Astrocyte of the cerebellum (primary cell): ENCODE data around the gene ELP1.

Experiments
- DNase-seq: peaks from one replicate; pipeline ENCODE4 v3.0.0-alpha.2; 2011; ENCODE audit warnings: low read depth
- H3K4me3 ChIP-seq: 2 replicates; pipeline ENCODE4 v1.5.1; 2011; ENCODE audit warnings: mild to moderate bottlenecking, low read depth, low read length, moderate library complexity
- in situ Hi-C: cut with HindIII; loops from 2 replicates; pipeline ENCODE4 v1.10.0; 2017; ENCODE audit warnings: low sequenced_read_pairs
- TF ChIP-seq, protein P1 (sequence below): IDR thresholded peaks from 2 replicates; pipeline ENCODE4 v1.5.1; 2012; ENCODE audit warnings: low read length, low read depth, moderate library complexity, mild to moderate bottlenecking; ENCODE audit errors: missing control alignments

ELP1 gene, protein sequence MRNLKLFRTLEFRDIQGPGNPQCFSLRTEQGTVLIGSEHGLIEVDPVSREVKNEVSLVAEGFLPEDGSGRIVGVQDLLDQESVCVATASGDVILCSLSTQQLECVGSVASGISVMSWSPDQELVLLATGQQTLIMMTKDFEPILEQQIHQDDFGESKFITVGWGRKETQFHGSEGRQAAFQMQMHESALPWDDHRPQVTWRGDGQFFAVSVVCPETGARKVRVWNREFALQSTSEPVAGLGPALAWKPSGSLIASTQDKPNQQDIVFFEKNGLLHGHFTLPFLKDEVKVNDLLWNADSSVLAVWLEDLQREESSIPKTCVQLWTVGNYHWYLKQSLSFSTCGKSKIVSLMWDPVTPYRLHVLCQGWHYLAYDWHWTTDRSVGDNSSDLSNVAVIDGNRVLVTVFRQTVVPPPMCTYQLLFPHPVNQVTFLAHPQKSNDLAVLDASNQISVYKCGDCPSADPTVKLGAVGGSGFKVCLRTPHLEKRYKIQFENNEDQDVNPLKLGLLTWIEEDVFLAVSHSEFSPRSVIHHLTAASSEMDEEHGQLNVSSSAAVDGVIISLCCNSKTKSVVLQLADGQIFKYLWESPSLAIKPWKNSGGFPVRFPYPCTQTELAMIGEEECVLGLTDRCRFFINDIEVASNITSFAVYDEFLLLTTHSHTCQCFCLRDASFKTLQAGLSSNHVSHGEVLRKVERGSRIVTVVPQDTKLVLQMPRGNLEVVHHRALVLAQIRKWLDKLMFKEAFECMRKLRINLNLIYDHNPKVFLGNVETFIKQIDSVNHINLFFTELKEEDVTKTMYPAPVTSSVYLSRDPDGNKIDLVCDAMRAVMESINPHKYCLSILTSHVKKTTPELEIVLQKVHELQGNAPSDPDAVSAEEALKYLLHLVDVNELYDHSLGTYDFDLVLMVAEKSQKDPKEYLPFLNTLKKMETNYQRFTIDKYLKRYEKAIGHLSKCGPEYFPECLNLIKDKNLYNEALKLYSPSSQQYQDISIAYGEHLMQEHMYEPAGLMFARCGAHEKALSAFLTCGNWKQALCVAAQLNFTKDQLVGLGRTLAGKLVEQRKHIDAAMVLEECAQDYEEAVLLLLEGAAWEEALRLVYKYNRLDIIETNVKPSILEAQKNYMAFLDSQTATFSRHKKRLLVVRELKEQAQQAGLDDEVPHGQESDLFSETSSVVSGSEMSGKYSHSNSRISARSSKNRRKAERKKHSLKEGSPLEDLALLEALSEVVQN (N-terminal part only)

DNA sequence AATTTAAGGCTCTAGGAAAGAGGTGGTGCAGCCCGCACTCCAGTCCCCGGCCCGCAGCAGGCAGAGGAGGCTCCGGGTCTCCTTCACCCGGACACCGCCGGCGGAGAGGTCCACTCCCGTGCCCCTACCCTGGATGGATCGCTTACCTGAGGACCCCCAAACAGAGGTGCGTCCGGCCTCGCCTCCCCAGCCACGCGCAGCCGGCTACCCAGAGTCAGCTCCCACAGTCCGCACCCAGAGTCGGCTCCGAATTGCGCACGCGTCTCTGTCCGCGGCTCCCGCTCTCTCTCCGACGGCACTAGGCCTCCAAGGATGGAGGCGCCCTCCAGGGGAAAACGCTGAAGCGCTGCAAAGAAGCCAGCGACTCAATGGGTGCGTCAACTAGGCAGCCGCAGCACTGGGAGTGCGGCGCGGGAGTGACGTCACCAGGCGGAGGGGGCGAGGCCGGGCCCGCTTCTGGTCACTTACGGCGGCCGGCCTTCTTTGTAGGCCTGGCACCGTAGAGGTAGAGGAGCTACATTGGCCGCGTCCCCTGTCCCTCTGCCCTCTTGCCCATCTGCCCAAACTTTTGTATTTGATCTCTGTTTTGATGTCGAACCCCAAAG, at the start of gene ELP1:
TSS of gene ELP1 (minus strand) at position 407 of the 605 bp plus-strand sequence. CDS start 2,978 bp downstream, outside the sequence.
- TF ChIP-seq, protein P1, sequence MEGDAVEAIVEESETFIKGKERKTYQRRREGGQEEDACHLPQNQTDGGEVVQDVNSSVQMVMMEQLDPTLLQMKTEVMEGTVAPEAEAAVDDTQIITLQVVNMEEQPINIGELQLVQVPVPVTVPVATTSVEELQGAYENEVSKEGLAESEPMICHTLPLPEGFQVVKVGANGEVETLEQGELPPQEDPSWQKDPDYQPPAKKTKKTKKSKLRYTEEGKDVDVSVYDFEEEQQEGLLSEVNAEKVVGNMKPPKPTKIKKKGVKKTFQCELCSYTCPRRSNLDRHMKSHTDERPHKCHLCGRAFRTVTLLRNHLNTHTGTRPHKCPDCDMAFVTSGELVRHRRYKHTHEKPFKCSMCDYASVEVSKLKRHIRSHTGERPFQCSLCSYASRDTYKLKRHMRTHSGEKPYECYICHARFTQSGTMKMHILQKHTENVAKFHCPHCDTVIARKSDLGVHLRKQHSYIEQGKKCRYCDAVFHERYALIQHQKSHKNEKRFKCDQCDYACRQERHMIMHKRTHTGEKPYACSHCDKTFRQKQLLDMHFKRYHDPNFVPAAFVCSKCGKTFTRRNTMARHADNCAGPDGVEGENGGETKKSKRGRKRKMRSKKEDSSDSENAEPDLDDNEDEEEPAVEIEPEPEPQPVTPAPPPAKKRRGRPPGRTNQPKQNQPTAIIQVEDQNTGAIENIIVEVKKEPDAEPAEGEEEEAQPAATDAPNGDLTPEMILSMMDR, result no peak
- peak within 1 kb of the TSS; percentile 72 for H3K4me3 ChIP-seq
- DNase-seq, result peak; percentile 88
- in situ Hi-C loops, result no loop called here

DNA sequence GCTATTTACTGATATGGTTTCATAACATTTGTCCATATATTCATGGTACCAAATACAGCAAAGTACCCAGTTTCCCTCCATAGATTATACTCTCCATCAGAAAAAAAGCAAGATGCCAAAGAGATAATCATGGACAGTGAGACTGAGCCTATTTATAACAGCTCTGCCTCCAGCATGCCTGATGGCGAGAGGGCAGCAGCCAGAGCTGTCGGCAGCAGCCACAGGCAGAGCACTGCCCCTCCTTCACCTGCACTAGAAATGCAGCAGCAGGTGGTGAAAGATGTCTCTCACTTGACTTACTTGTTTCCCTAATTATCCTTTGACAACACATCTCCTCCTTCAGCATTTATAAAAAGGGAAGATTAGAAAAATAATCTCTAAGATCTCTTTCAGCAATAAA, 47.0 kb upstream of the ELP1 start:
- no peak for DNase-seq
- in situ Hi-C loops, result no loop called here
- H3K4me3 ChIP-seq, result no peak overlapping the region
- TF ChIP-seq, protein P1, result no peak

DNA sequence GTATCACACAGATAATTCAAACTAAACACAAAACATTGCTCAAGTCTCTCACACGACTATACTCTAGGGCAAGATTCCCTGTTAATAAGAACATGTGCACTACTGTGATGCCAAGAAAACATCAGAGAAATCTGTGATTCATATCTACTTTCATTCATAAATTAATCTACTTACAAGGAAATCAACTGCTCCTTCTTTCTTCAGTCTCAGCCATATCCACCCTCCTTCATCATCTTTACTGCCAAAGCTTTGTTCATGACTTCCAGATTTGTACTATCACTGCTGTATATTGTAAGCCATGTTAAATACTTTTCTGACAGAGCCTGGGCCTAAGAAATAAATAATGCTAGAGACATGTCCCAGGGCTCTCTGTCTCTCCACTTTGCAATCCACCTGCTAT, 44.3 kb upstream of the ELP1 start:
- in situ Hi-C loops, result no loop called here
- no peak for DNase-seq
- TF ChIP-seq, protein P1, result no peak
- no peak overlapping the region for H3K4me3 ChIP-seq

DNA sequence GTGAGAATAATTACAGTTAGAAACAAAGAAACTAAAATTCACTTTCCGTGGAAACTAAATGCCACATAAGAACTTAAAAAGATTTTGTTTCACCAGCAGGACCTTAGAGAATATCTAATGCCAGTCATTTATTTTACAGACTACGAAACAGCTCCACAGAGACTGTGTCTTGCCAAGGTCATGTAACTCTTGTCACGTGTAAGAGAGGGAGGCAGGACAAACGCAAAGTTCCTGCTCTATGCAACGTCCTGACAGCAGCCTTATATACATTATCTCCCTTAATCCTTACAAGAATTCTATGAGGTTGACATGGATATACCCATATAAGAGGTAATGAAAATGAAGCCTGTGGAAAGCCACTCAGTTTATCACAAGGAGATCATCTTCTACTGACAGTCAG, 40.0 kb upstream of the ELP1 start:
- TF ChIP-seq, protein P1, result no peak
- no peak overlapping the region for H3K4me3 ChIP-seq
- in situ Hi-C loops, result no loop called here
- no peak for DNase-seq

DNA sequence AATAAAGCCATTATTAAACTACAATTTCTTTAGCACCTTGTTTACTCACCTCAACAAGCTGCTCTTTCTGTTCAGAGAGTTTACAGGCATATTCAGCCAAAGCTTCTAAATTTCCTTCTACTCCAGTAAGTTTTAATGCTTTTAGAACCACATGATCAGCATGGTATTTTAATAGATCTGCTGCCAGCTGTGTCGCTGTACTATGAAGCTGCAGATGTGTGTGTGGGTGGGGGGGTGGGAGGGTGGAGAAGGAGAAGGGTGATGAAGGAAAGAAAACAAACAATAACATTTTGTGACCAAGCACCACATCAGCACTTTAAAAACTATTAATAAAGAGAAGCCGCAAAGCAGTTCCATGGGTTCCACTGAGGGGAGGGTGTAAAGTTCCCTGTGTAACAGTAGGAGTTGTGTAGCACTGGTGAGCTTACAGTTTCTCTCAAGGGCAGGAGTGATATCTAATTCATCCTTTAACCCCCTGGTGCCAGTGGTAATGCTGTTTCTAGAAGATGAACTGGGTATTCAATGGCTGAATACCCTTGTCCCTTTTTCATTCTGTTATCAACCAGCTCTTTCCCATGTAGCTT, 38.8 kb upstream of the ELP1 start:
- H3K4me3 ChIP-seq, result no peak overlapping the region
- TF ChIP-seq, protein P1, result no peak
- in situ Hi-C loops, result no loop called here
- peak; percentile 41 for DNase-seq
